Measurements from ENCODE around the gene DUSP22.

DUSP22 gene

GRCh38 chr6:300026-300425 lies 7.7 kb downstream of the DUSP22 start:
- TF ChIP-seq CSDC2 (CRISPR knock-in tag; IDR thresholded peaks at IDR 0.05) = no peak
- TF ChIP-seq, protein P1, sequence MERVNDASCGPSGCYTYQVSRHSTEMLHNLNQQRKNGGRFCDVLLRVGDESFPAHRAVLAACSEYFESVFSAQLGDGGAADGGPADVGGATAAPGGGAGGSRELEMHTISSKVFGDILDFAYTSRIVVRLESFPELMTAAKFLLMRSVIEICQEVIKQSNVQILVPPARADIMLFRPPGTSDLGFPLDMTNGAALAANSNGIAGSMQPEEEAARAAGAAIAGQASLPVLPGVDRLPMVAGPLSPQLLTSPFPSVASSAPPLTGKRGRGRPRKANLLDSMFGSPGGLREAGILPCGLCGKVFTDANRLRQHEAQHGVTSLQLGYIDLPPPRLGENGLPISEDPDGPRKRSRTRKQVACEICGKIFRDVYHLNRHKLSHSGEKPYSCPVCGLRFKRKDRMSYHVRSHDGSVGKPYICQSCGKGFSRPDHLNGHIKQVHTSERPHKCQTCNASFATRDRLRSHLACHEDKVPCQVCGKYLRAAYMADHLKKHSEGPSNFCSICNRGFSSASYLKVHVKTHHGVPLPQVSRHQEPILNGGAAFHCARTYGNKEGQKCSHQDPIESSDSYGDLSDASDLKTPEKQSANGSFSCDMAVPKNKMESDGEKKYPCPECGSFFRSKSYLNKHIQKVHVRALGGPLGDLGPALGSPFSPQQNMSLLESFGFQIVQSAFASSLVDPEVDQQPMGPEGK (CRISPR knock-in tag; IDR thresholded peaks at IDR 0.05; ENCODE audit: borderline replicate concordance) = no peak
- no peak for TF ChIP-seq ZNF565 (CRISPR knock-in tag; conservative IDR thresholded peaks at IDR 0.05; ENCODE audit: low read depth)
- TF ChIP-seq TOX (CRISPR knock-in tag; IDR thresholded peaks at IDR 0.05; ENCODE audit: borderline replicate concordance) = no peak
- no peak for TF ChIP-seq ISL1 (CRISPR knock-in tag; IDR thresholded peaks at IDR 0.05)
- TF ChIP-seq, protein P2, sequence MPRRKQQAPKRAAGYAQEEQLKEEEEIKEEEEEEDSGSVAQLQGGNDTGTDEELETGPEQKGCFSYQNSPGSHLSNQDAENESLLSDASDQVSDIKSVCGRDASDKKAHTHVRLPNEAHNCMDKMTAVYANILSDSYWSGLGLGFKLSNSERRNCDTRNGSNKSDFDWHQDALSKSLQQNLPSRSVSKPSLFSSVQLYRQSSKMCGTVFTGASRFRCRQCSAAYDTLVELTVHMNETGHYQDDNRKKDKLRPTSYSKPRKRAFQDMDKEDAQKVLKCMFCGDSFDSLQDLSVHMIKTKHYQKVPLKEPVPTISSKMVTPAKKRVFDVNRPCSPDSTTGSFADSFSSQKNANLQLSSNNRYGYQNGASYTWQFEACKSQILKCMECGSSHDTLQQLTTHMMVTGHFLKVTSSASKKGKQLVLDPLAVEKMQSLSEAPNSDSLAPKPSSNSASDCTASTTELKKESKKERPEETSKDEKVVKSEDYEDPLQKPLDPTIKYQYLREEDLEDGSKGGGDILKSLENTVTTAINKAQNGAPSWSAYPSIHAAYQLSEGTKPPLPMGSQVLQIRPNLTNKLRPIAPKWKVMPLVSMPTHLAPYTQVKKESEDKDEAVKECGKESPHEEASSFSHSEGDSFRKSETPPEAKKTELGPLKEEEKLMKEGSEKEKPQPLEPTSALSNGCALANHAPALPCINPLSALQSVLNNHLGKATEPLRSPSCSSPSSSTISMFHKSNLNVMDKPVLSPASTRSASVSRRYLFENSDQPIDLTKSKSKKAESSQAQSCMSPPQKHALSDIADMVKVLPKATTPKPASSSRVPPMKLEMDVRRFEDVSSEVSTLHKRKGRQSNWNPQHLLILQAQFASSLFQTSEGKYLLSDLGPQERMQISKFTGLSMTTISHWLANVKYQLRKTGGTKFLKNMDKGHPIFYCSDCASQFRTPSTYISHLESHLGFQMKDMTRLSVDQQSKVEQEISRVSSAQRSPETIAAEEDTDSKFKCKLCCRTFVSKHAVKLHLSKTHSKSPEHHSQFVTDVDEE (CRISPR knock-in tag; IDR thresholded peaks at IDR 0.05) = no peak
- no peak for TF ChIP-seq RARB (CRISPR knock-in tag; IDR thresholded peaks at IDR 0.05)
- TF ChIP-seq ZFP3 (CRISPR knock-in tag; IDR thresholded peaks at IDR 0.05) = no peak
- TF ChIP-seq TCF4 (CRISPR knock-in tag; IDR thresholded peaks at IDR 0.05; ENCODE audit: borderline replicate concordance) = no peak
- TF ChIP-seq BACH2 (CRISPR knock-in tag; IDR thresholded peaks at IDR 0.05; ENCODE audit: borderline replicate concordance) = no peak
- TF ChIP-seq SNAI2 (CRISPR knock-in tag; IDR thresholded peaks at IDR 0.05) = no peak
- TF ChIP-seq ARNTL (CRISPR knock-in tag; IDR thresholded peaks at IDR 0.05; ENCODE audit: borderline replicate concordance, low read depth) = no peak
- no peak for TF ChIP-seq CSRNP3 (CRISPR knock-in tag; IDR thresholded peaks at IDR 0.05)
- no peak for TF ChIP-seq ESRRG (CRISPR knock-in tag; IDR thresholded peaks at IDR 0.05)
- no peak for TF ChIP-seq GLIS3 (CRISPR knock-in tag; IDR thresholded peaks at IDR 0.05)
- TF ChIP-seq ZNF8 (CRISPR knock-in tag; IDR thresholded peaks at IDR 0.05) = no peak
- ATAC-seq = no peak

DNA sequence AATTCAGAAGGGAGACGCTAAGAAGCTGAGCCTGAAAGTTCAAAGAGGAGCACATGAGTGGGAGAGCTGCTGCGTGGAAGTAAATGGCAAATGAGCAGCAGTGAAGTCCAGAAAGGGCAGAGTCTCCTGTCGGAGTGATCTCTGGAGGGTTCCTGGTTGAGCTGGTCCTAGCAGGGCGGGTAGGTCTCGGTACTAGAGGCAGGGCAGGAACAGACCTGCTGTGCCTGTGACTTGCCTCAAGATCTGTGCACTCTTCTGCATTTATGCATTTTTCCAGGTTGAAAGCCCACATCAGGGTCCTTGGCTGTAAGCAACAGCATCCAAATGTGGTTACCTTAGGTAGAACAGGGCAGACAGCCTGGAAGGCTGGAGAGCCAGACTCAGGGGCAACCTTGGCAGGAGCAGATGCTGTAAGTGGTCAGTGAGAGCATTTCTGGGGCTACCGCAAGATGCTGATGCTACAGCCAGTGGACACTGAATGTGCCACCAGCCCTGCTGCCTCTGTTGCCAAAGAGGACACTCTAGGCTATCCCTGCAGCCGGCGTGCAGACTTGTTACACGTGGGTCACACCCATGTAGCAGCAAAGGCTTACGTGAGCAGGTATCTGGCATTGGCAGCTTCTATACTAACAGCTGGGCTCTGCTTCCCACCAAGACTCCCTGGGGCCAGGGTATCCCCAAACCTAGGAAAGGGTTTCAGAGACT lies 8.4 kb downstream of the DUSP22 start:
- no peak for ATAC-seq
- TF ChIP-seq CSRNP3 (CRISPR knock-in tag; IDR thresholded peaks at IDR 0.05) (no peak), RARB (CRISPR knock-in tag; IDR thresholded peaks at IDR 0.05) (no peak), ZNF565 (CRISPR knock-in tag; conservative IDR thresholded peaks at IDR 0.05; ENCODE audit: low read depth) (no peak)

DNA sequence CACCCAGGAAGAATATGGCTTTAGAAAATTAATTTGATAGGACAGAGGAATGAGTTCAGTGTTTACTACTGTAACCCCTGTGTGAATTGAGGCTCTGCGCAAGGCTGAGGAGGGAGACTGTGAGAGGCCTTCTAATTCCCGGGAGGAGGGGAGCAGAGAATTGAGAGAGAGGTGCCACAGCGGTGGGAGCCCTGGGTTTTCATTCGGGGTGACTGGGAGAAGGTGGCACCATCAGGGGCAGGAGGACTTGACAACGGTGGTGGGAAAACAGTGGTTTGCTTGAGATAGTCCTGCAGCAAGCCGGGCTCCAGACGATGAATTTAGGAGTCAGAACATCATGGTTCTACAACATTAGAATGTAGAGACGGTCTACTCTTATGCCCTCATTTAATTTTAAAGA lies 9.2 kb downstream of the DUSP22 start:
- no peak for ATAC-seq

More for the DNA sequence above, 9.2 kb downstream of the DUSP22 start:
- TF ChIP-seq ZNF8 (CRISPR knock-in tag; IDR thresholded peaks at IDR 0.05) (no peak), CSRNP3 (CRISPR knock-in tag; IDR thresholded peaks at IDR 0.05) (no peak), PPARA (CRISPR knock-in tag; IDR thresholded peaks at IDR 0.05; ENCODE audit: borderline replicate concordance) (no peak), ZNF565 (CRISPR knock-in tag; conservative IDR thresholded peaks at IDR 0.05; ENCODE audit: low read depth) (no peak)
